ENCODE measurements around the gene SLC6A13.

DNA sequence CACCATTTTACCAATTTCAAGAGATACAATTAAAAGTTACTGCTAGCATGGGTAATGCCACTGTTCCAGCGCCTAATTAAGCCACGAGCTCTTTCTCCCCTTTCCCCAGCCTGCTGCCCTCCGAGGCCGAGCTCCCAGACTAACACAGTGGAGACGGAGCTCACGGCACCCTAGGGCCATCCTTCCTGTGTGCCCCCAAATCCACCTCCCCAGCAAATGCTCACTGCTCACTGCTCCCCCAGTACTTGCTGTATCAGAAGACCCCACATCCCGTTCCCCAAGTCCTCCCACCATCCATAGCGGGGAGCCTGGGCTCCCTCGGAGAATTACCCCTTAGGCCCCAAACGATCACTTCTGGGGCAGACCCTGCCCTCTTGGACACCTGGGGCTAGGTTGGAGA, 91.4 kb downstream of the SLC6A13 start:
- TF ChIP-seq EZH2 (IDR thresholded peaks at IDR 0.05; ENCODE audit: borderline replicate concordance, low read depth, low read length, poor library complexity, severe bottlenecking) = no peak
- TF ChIP-seq, protein P1, sequence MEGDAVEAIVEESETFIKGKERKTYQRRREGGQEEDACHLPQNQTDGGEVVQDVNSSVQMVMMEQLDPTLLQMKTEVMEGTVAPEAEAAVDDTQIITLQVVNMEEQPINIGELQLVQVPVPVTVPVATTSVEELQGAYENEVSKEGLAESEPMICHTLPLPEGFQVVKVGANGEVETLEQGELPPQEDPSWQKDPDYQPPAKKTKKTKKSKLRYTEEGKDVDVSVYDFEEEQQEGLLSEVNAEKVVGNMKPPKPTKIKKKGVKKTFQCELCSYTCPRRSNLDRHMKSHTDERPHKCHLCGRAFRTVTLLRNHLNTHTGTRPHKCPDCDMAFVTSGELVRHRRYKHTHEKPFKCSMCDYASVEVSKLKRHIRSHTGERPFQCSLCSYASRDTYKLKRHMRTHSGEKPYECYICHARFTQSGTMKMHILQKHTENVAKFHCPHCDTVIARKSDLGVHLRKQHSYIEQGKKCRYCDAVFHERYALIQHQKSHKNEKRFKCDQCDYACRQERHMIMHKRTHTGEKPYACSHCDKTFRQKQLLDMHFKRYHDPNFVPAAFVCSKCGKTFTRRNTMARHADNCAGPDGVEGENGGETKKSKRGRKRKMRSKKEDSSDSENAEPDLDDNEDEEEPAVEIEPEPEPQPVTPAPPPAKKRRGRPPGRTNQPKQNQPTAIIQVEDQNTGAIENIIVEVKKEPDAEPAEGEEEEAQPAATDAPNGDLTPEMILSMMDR (conservative IDR thresholded peaks at IDR 0.05; ENCODE audit: low read depth, low read length) = no peak
